NB4 (cell line): ENCODE measurements around the gene CRABP1.

Source experiments
- MAX ChIP-seq: IDR thresholded peaks from 2 replicates; pipeline ENCODE4 v1.6.1; 2011; ENCODE audit warnings: low read depth, low read length
- TF ChIP-seq, protein P1 (sequence below): IDR thresholded peaks from one replicate; pipeline ENCODE4 v1.5.1; 2012; ENCODE audit warnings: low read depth, low read length

GRCh38 chr15:78382114-78382880 lies 42.1 kb downstream of the CRABP1 start:
- TF ChIP-seq, protein P1, sequence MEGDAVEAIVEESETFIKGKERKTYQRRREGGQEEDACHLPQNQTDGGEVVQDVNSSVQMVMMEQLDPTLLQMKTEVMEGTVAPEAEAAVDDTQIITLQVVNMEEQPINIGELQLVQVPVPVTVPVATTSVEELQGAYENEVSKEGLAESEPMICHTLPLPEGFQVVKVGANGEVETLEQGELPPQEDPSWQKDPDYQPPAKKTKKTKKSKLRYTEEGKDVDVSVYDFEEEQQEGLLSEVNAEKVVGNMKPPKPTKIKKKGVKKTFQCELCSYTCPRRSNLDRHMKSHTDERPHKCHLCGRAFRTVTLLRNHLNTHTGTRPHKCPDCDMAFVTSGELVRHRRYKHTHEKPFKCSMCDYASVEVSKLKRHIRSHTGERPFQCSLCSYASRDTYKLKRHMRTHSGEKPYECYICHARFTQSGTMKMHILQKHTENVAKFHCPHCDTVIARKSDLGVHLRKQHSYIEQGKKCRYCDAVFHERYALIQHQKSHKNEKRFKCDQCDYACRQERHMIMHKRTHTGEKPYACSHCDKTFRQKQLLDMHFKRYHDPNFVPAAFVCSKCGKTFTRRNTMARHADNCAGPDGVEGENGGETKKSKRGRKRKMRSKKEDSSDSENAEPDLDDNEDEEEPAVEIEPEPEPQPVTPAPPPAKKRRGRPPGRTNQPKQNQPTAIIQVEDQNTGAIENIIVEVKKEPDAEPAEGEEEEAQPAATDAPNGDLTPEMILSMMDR, result no peak
- TF ChIP-seq MAX, result no peak
